ENCODE results near the gene COG2. TPM values are rescaled to one million over a fixed set of nuclear protein-coding genes. Genes with fewer than 3 reads are reported as not detected.
A peak's percentile ranks its signal among the peaks of the same experiment; 100 is the strongest.
"Not testable (repeated sequence)": the region's sequence is repeated elsewhere in the genome, so short reads cannot be mapped to it uniquely, and the experiment has no call there.

The COG2 gene
- polyA plus RNA-seq, 1 donor, result 47.3 TPM

- DNase-seq, result no peak
These were observed 71.9 kb downstream of the COG2 start, which contains the start of gene AGT for GRCh38 chr1:230713915-230714764. Gene AGT (minus strand): TSS chr1:230714122. CDS start chr1:230710823, 3,299 bp downstream.

DNA sequence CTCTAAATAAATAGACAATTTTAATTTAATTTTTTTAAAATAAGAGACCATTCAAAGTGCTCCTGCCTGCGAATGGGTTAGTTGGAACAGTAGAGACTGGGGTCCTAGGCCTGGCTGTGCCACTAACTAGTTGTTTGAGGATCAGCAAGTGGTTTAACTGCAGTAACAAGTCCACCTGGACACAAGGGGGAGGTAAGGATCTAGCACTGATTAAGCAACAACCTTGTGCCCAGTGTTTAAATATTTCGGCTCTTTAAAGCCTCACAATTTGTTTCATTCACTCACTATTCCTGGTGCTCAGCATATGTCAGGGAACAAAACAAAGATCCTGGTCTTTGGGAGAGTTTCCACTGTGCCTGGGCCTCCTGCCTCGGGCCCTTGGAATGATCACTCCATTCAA, 73.2 kb downstream of the COG2 start:
- DNase-seq, result no peak

GRCh38 chr1:230716453-230716852, 74.2 kb downstream of the COG2 start:
- not testable (repeated sequence) for DNase-seq

- no peak for DNase-seq
These were observed 75.0 kb downstream of the COG2 start for GRCh38 chr1:230717251-230717650.

DNA sequence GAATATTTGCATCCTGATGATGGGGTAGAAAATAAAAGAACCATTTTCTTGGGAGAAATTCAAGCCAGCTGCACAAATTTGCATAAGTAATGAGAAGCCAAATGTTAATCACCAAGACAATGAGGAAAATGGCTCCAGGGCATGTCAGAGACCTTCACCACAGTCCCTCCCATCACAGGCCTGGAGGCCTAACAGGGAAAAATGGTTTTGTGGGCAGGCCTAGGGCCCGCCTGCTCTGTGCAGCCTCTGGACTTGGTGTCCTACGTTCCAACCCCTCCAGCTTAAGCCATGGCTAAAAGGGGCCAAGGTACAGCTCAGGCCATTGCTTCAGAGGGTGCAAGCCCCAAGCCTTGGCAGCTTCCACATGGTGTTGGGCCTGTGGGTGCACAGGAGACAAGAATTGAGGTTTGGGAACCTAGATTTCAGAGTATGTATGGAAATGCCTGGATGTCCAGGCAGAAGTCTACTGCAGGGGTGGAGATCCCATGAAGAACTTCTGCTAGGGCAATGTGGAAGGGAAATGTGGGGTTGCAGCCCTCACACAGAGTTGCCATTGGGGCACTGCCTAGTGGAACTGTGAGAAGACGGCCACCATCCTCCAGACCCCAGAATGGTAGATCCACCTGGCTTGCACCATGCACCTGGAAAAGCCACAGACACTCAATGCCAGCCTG, 79.7 kb downstream of the COG2 start:
- not testable (repeated sequence) for DNase-seq

- no peak for DNase-seq
These were observed 83.2 kb downstream of the COG2 start for GRCh38 chr1:230725256-230726012.

GRCh38 chr1:230728710-230729392, 86.6 kb downstream of the COG2 start:
- no peak for DNase-seq

- DNase-seq, result peak; percentile 43
These were observed 88.7 kb downstream of the COG2 start for GRCh38 chr1:230730977-230731376.

- no peak for DNase-seq
These were observed 93.2 kb downstream of the COG2 start for GRCh38 chr1:230735447-230735846.

DNA sequence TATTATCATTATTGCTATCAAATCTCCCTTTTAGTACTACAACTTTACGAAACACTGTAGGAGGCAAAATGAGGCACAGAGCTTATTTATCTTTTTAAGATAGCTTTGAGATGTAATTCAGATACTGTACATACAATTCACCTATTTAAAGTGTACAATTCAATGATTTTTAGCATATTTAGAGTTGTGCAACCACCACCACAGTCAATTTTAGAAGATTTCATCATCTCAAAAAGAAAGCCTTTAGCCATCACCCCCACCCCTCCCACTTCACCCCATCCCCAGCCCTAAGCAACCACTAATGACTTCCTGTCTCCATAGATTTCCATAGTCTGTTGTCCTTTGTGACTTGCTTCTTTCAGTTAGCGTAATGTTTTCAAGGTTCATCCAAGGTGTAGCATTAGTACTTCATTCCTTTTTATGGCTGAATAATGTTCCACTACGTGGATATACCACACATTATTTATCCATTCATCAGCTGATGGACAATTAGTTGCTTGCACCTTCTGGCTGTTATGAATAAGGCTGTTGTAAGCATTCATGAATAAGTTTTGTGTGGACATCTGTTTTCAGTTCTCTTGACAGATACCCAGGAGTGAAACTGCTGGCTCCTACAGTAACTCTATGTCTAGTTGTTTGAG, 95.5 kb downstream of the COG2 start:
- DNase-seq, result no peak

GRCh38 chr1:230739564-230740290, 97.4 kb downstream of the COG2 start:
- no peak for DNase-seq

Other genes with a start within 250 kb of the COG2 start
- 5.8 TPM for gene PGBD5, start 216.1 kb upstream of the COG2 start, polyA plus RNA-seq (ENCODE audit: insufficient read length)
- gene AGT, start 71.6 kb downstream of the COG2 start, polyA plus RNA-seq (ENCODE audit: insufficient read length), result 42.2 TPM
- 1.4 TPM for gene CAPN9, start 104.9 kb downstream of the COG2 start, polyA plus RNA-seq (ENCODE audit: insufficient read length)
- gene C1orf198, start 226.0 kb downstream of the COG2 start, polyA plus RNA-seq (ENCODE audit: insufficient read length), result 81.3 TPM

Measured in left kidney (tissue), 2 donors.